Stimulated activated CD8-positive, alpha-beta memory T cell treated with anti-CD3 and anti-CD28 coated beads, Interleukin-4, amount 100 ng/mL, for 1 hour (primary cell): ENCODE results near the gene ERV3-1.
"Not testable (repeated sequence)": the region's sequence is repeated elsewhere in the genome, so short reads cannot be mapped to it uniquely, and the experiment has no call there.

Experiments
- DNase-seq, 2 donors: peaks; one replicate each; pipeline ENCODE4 v3.0.0-alpha.2; 2020; ENCODE audit warnings: low read depth in 2 of 2, low spot score in 1 of 2

Gene ERV3-1

GRCh38 chr7:65001291-65001814 is 5.1 kb downstream of the ERV3-1 start:
- no peak for DNase-seq

- DNase-seq = no peak
Observed at GRCh38 chr7:64999165-65000004, 7.1 kb downstream of the ERV3-1 start.

GRCh38 chr7:64998865-64999164 is 7.7 kb downstream of the ERV3-1 start:
- DNase-seq = no peak

GRCh38 chr7:64997927-64998391 is 8.5 kb downstream of the ERV3-1 start:
- no peak for DNase-seq

GRCh38 chr7:64997164-64997908 is 9.2 kb downstream of the ERV3-1 start:
- no peak for DNase-seq

GRCh38 chr7:64996305-64996704 is 10.2 kb downstream of the ERV3-1 start:
- no peak for DNase-seq

- no peak for DNase-seq
Observed at GRCh38 chr7:64993901-64994300, 12.6 kb downstream of the ERV3-1 start.

- no peak for DNase-seq
Observed at GRCh38 chr7:64992971-64993370, 13.5 kb downstream of the ERV3-1 start.

- DNase-seq = no peak
Observed at GRCh38 chr7:64990936-64991335, 15.6 kb downstream of the ERV3-1 start, which contains the start of gene ZNF117. TSS of gene ZNF117 (minus strand) at chr7:64991036.

GRCh38 chr7:64990216-64990615 is 16.3 kb downstream of the ERV3-1 start:
- DNase-seq = no peak

GRCh38 chr7:64978497-64979203 is 27.8 kb downstream of the ERV3-1 start:
- no peak for DNase-seq

- DNase-seq = no peak
Observed at GRCh38 chr7:64965594-64965993, 40.9 kb downstream of the ERV3-1 start.

- DNase-seq = no peak
Observed at GRCh38 chr7:64959072-64959747, 47.3 kb downstream of the ERV3-1 start.

GRCh38 chr7:64951250-64951848 is 55.1 kb downstream of the ERV3-1 start:
- no peak for DNase-seq

GRCh38 chr7:64950673-64951072 is 55.8 kb downstream of the ERV3-1 start:
- not testable (repeated sequence) for DNase-seq

- DNase-seq = not testable (repeated sequence)
Observed at GRCh38 chr7:64948774-64949173, 57.7 kb downstream of the ERV3-1 start.

- DNase-seq = no peak
Observed at GRCh38 chr7:64947252-64948000, 59.1 kb downstream of the ERV3-1 start.

GRCh38 chr7:64946772-64947171 is 59.7 kb downstream of the ERV3-1 start:
- DNase-seq = no peak

GRCh38 chr7:64945503-64946175 is 60.8 kb downstream of the ERV3-1 start:
- DNase-seq = no peak
